Gastroesophageal sphincter (tissue), 3 donors: ENCODE measurements around the gene APCDD1L.

Experiments
- EP300 ChIP-seq: sonication (generic); formaldehyde crosslinking; IDR thresholded peaks from one replicate; pipeline ENCODE4 v1.6.1; 2017; ENCODE audit warnings: antibody characterized with exemption, mild to moderate bottlenecking
- POLR2AphosphoS5 ChIP-seq: sonication (generic); formaldehyde crosslinking; IDR thresholded peaks from one replicate; pipeline ENCODE4 v1.6.1; 2017; ENCODE audit warnings: antibody characterized with exemption
- TF ChIP-seq, protein P1 (sequence below), 4 experiments: fragments of 200-600 bp in 2 of 4; fragments of 450-650 bp in 2 of 4; sonication (generic) in 1 of 4; IDR thresholded peaks; one replicate each; pipeline ENCODE4 v1.5.1; 2017 to 2019; ENCODE audit warnings: antibody characterized with exemption in 4 of 4, mild to moderate bottlenecking in 2 of 4, moderate library complexity in 2 of 4

DNA sequence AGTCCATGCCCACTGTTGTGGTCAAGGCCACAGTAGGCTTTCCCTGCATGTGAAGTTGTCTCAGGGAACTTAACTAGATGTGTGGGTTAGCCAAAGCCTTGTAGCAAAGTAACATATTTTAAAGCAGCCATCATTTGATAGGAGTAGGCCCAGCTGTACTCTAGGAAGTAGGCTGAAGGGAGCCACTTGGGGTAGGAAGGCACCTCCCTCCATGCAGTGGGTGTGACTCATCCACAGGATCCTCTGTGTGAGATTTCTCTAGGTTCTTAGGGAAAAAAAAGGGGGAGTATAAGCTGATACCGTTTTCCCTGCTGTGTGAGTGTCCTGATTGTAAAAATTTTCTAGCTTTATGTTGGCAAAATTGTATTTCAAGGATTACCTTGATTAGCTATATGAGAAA is 81.4 kb downstream of the APCDD1L start:
- TF ChIP-seq EP300 = no peak
- no peak for TF ChIP-seq POLR2AphosphoS5
- TF ChIP-seq, protein P1, sequence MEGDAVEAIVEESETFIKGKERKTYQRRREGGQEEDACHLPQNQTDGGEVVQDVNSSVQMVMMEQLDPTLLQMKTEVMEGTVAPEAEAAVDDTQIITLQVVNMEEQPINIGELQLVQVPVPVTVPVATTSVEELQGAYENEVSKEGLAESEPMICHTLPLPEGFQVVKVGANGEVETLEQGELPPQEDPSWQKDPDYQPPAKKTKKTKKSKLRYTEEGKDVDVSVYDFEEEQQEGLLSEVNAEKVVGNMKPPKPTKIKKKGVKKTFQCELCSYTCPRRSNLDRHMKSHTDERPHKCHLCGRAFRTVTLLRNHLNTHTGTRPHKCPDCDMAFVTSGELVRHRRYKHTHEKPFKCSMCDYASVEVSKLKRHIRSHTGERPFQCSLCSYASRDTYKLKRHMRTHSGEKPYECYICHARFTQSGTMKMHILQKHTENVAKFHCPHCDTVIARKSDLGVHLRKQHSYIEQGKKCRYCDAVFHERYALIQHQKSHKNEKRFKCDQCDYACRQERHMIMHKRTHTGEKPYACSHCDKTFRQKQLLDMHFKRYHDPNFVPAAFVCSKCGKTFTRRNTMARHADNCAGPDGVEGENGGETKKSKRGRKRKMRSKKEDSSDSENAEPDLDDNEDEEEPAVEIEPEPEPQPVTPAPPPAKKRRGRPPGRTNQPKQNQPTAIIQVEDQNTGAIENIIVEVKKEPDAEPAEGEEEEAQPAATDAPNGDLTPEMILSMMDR (IDR thresholded peaks at IDR 0.05) = no peak
